ENCODE results near the gene GTF2F2.

Gene GTF2F2

GRCh38 chr13:45120967-45121831 lies 889 bp downstream of the GTF2F2 start:
- H3K4me3 ChIP-seq (ENCODE audit: low read depth, low read length): peak overlapping the region; percentile 89

- no peak overlapping the region for H3K4me3 ChIP-seq (ENCODE audit: low read depth, low read length)
Measured at GRCh38 chr13:45122941-45123340, 2.6 kb downstream of the GTF2F2 start.

- H3K4me3 ChIP-seq (ENCODE audit: low read depth, low read length): no peak overlapping the region
Measured at GRCh38 chr13:45132369-45133064, 12.2 kb downstream of the GTF2F2 start.

GRCh38 chr13:45133396-45134118 lies 13.2 kb downstream of the GTF2F2 start:
- H3K4me3 ChIP-seq (ENCODE audit: low read depth, low read length): no peak overlapping the region

- no peak overlapping the region for H3K4me3 ChIP-seq (ENCODE audit: low read depth, low read length)
Measured at GRCh38 chr13:45136741-45137504, 16.6 kb downstream of the GTF2F2 start.

DNA sequence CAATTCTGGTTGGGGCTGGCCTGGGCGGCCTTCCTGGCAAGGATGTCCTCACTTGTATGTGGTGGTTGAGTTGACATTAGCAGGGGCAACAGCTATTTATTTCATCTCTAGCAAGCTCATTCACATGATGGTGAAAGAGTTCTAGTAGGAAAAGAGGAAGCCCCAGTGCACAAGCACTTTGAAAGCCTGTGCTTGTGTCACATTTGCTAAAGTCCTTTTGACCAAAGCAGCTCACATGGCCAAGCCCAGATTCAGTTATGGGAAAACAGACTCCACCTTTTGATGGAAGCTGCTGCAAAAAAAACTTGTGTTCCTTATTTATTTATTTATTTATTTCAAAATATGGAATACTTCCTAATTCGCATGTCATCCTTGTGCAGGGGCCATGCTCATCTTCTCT lies 17.2 kb downstream of the GTF2F2 start:
- H3K4me3 ChIP-seq (ENCODE audit: low read depth, low read length): no peak overlapping the region

DNA sequence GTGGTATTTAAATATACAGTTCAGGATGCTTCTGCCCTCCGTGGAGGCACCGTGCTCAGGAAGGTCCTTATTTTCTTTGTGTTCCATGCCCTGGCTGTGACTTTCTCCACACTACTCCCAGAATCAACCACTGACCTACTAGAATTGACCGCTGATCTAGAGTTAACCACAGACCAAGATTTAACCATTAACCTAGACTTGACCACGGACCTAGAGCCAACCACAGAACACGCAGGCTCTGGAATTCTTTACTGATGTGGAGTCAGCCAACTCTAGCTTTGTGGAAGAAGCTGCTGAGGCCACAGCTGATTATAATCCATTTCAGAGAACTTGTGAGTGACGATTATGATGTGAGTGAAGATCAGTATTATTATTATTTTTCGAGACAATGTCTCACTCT lies 18.0 kb downstream of the GTF2F2 start:
- no peak overlapping the region for H3K4me3 ChIP-seq (ENCODE audit: low read depth, low read length)

- H3K4me3 ChIP-seq (ENCODE audit: low read depth, low read length): no peak overlapping the region
Measured at GRCh38 chr13:45141369-45141768, 21.1 kb downstream of the GTF2F2 start.

DNA sequence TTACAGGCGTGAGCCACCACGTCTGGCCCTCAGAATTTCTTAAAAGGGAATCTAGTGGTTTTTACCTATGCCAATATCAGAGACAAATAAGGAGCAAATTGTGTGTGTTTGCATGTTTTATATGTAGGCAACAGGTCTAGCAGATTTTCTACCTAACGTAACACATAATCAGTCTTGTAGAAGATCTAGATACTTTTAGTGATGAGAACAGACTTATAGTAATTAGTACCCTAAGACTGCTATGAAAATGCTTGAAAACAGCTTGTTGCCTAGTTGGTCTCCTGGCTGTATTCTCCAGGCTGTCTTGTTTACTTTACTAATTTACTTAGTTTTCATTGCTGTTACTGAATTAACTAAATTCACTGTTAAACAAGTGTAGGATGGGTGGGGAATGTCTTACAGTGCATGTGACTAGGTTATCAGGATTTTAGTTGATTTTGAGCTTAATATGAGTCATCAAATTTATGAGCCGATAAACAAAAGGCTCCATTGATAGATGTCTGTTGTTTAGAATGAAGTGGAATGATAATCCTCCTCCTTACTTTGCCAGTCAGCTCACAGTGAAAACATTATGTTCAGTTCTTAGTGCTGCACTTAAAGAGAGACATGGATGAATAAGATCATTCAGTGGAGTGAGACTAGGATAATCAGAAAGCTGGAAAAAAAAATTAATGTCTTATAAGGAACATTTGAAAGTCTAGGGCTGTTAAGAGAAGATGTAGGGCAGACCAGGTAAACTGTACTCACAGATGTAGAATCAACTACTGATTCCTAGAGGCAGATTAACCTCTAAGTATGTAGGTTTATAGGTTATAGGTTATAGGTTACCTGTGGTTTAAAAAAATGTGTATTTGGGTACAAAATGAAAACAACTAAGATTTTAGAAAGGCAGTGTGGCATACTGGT lies 22.4 kb downstream of the GTF2F2 start:
- H3K4me3 ChIP-seq (ENCODE audit: low read depth, low read length): no peak overlapping the region

DNA sequence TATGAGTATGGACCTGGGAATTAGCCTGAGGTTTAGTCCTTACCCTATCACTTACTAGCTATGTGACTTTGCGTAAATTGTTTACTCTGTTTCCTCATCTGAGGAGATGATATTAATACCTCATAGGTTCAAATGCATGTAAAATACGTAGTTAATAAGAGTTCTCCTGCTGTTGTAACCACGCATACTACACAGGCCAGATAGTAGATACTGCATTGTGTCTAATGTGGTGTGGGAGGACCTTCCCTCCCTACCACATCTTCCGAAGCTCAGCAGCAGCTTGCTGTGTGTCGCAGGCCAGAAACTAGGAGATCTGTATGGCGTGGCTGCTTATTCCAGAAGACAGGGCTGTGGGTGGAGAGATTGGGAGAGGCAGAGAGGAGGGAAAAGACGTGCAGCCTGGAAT lies 23.0 kb downstream of the GTF2F2 start:
- H3K4me3 ChIP-seq (ENCODE audit: low read depth, low read length): no peak overlapping the region

GRCh38 chr13:45149964-45150363 lies 29.7 kb downstream of the GTF2F2 start:
- H3K4me3 ChIP-seq (ENCODE audit: low read depth, low read length): no peak overlapping the region

DNA sequence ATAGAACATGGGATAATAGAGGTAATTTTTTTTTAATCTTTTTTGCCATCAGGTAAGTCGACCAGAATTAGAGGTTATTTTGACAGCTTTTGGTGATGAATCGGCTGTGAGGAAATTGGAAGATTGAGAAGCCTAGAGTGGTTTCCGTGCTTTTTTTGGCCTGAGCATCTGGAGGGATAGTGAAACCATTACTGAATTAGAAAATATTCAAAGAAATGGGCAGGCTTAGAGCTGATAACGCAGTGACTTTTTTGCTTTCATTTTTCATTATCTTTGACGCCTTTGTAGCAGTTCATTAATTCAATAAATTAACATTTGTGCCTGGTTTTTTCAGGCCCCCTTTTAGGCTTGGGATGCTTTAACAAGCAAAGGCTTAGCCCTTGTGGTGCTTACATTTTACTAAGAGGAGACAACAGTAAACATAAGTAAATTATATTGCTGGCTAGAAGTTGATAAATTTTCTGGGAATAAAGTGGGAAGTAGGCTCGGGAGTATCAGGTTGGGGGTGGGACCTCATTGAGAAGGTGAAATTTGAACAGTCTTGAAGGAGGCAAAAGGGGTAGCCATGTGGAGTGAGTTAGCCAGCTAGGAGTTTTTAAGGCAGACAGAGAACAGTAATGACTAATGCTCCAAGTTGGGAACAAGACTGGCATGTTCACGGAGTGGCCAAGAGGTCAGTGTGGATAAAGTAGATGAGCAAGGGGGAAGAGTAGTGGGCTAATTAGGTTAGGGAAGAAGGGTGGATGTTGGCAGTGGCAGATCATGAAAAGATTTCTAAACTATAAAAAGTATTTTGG lies 36.5 kb downstream of the GTF2F2 start:
- H3K4me3 ChIP-seq (ENCODE audit: low read depth, low read length): no peak overlapping the region

DNA sequence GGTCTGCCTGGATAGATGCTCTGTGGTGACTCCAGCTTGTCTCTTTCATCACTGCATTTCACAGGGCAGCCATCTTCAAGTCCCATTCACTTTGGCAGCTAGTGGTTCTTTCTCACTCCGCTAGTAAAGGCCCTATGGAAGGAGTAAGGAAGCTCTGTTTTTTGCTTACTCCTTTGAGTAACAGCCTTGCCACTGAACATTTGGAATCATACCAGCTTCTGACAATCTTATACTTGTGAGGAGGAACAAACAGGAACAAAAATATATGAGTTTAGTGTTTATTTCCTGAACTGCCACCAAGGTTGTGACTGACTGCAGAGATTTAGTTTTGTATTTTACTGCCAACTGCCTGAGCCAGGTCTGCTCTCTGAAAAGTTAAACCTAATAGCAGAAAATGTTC lies 41.9 kb downstream of the GTF2F2 start:
- H3K4me3 ChIP-seq (ENCODE audit: low read depth, low read length): no peak overlapping the region

DNA sequence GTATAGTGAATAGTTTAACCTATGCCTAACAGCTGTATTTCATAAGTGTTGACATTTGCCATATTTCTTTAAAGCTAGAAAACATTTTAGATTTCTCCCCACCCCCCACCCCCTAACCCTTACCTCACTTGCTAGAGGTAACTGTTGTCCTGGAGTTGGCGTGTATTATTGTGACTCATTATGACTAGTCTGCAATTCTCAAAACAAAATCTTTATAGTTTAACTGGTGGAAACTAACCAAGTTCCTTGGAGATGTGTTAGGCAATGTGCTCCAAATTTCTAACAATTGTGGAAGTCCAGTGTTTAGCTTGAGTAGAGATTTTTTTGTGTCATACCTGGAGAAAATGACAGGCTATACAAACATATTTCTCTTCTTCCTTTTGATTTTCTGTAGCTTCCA lies 42.5 kb downstream of the GTF2F2 start:
- H3K4me3 ChIP-seq (ENCODE audit: low read depth, low read length): no peak overlapping the region

DNA sequence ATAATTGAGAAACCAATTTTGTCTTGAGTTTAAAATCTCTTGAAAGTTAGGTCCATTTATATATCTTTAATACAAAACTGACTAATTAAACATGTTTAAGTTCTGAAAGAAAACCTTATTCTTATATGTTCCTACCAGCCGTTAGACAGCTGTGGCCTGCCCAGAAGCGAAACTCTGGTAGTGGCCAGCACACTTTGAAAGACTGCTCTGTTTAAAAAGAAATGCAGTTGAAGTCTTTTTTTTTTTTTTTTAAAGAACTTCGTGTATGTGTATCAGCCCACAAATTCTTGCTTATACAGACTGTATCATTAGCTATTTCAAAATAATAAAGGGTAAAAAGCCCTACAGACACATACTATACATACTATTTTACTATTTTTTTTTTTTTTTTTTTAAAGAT lies 46.5 kb downstream of the GTF2F2 start:
- H3K4me3 ChIP-seq (ENCODE audit: low read depth, low read length): no peak overlapping the region

DNA sequence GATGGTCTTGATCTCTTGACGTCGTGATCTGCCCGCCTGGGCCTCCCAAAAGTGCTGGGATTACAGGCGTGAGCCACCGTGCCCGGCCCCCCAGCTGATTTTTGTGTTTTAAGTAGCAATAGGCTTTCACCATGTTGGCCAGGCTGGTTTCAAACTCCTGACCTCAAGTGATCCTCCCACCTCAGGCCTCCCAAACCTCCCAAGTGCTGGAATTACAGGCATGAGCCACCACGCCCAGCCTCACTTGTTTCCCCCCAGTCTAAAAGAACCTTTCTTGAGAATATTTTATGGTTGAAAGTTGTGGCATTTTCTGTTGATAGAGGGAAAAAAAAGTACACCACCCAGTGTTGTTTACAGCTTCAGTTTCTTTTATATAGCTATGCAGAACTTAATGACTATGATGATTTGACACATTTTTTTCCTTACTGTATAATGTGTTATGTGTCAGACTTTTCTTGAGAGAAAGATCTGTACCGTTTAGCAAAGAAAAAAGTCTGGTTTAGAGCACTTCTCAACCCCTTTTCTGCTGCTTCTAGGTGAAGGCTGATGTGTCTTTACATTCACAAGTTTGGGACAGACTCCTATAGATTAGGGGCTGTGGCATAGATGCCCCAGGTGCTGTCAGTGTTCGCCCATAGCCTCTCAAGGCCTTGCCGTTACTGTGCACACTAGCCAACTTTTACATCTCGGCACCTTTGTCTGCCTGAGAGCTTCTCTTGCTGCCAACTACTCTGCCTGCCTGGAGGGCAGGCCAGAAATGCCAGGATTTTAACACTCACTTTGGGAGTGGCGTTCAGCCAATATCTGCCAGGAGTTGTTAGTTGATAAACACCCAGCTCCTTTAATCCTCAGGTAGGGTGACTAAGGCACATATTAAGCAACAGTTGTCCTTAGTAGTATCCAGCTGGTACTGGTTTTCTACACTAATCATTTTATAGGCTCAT lies 47.6 kb downstream of the GTF2F2 start:
- H3K4me3 ChIP-seq (ENCODE audit: low read depth, low read length): no peak overlapping the region

GRCh38 chr13:45168555-45168930 lies 48.2 kb downstream of the GTF2F2 start:
- H3K4me3 ChIP-seq (ENCODE audit: low read depth, low read length): no peak overlapping the region

- no peak overlapping the region for H3K4me3 ChIP-seq (ENCODE audit: low read depth, low read length)
Measured at GRCh38 chr13:45174478-45174877, 54.2 kb downstream of the GTF2F2 start.
